Type B pancreatic cell (in vitro differentiated cells): Measurements from ENCODE around the gene BCKDK. TPM values are rescaled to one million over a fixed set of nuclear protein-coding genes. Genes with fewer than 3 reads are reported as not detected.
A peak's percentile ranks its signal among the peaks of the same experiment; 100 is the strongest.
"Not testable (repeated sequence)": the region's sequence is repeated elsewhere in the genome, so short reads cannot be mapped to it uniquely, and the experiment has no call there.

Experiments used
- DNase-seq: peaks from one replicate; pipeline ENCODE4 v3.0.0; 2021; ENCODE audit warnings: mixed read lengths; ENCODE audit not compliant: unreplicated experiment; ENCODE audit errors: extremely low spot score
- H3K27ac Mint-ChIP-seq: 2 replicates; pipeline ENCODE4 v1.8.0; 2021; ENCODE audit warnings: mild to moderate bottlenecking, mixed read lengths
- H3K27me3 Mint-ChIP-seq: 2 replicates; pipeline ENCODE4 v1.8.0; 2021; ENCODE audit warnings: mixed read lengths
- H3K36me3 Mint-ChIP-seq: 2 replicates; pipeline ENCODE4 v1.8.0; 2021; ENCODE audit warnings: mixed read lengths
- H3K4me1 Mint-ChIP-seq: one replicate; pipeline ENCODE4 v1.8.0; 2021; ENCODE audit warnings: mixed read lengths; ENCODE audit not compliant: unreplicated experiment
- H3K4me3 Mint-ChIP-seq: 2 replicates; pipeline ENCODE4 v1.8.0; 2021; ENCODE audit warnings: mild to moderate bottlenecking, mixed read lengths
- H3K9me3 Mint-ChIP-seq: 2 replicates; pipeline ENCODE4 v1.8.0; 2021; ENCODE audit warnings: mixed read lengths
- total RNA-seq: library from RNA; stranded (reverse); gene quantifications from 2 replicates; pipeline ENCODE4 v1.2.1, GENCODE V29; 2021; ENCODE audit warnings: low replicate concordance
- TF ChIP-seq, protein P1 (sequence below): fragments of 200-600 bp; sonication (generic); conservative IDR thresholded peaks from 2 replicates; pipeline ENCODE4 v1.5.0; 2021; ENCODE audit warnings: antibody characterized with exemption, mild to moderate bottlenecking

The BCKDK gene
- total RNA-seq, 1 donor from 2014 or later = 44.5 TPM

DNA sequence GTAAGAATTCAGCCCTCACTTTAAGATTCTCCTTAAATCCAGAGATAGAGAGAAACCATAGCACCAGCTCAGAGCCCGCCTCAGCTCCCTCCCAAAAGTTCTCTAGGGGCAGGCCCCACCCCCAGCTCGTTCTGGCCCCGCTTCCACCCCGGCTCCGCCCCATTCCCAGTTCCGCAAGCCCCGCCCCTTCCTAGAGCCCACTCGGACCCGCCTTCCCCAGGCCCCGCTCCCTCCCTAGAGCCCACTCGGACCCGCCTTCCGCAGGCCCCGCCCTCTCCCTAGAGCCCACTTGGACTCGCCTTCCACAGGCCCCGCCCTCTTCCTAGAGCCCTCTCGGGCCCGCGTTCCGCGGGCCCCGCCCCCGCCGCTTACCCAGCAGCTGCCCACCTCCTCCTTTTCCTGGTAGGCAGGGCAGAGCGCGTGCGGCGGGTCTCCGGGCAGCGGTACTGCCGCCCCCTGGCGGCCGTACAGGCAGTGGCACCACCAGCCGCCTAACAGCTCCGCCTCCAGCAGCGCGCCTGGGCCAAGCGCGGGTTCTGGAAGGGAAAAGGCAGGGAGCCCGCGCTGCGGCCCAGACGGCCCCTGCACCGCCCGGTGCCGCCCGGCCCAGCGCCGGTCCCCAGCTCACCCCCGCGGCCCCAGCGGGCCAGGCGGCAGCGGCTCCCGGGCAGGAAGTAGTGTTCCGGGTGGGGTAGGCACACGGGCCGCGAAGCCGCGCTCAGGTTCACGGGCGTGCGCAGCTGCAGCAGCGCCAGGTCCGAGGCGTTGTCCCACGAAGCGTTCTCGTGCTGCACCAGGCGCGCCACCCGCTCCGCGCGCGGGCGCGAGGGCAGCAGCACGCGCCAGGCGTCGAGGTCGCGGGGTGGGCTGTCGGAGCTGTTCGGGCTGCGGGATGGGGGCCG is 34.2 kb downstream of the BCKDK start:
- no peaks in the 10 kb centered on the region for H3K36me3 Mint-ChIP-seq
- H3K4me3 Mint-ChIP-seq = peak overlapping the region; percentile 86
- H3K9me3 Mint-ChIP-seq = no peaks in the 10 kb centered on the region
- TF ChIP-seq, protein P1, sequence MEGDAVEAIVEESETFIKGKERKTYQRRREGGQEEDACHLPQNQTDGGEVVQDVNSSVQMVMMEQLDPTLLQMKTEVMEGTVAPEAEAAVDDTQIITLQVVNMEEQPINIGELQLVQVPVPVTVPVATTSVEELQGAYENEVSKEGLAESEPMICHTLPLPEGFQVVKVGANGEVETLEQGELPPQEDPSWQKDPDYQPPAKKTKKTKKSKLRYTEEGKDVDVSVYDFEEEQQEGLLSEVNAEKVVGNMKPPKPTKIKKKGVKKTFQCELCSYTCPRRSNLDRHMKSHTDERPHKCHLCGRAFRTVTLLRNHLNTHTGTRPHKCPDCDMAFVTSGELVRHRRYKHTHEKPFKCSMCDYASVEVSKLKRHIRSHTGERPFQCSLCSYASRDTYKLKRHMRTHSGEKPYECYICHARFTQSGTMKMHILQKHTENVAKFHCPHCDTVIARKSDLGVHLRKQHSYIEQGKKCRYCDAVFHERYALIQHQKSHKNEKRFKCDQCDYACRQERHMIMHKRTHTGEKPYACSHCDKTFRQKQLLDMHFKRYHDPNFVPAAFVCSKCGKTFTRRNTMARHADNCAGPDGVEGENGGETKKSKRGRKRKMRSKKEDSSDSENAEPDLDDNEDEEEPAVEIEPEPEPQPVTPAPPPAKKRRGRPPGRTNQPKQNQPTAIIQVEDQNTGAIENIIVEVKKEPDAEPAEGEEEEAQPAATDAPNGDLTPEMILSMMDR = peak; percentile 99
- H3K27ac Mint-ChIP-seq = peak overlapping the region; percentile 92
- peak; percentile 99 for DNase-seq
- peaks cover 15% of the 10 kb centered on the region for H3K27me3 Mint-ChIP-seq
- H3K4me1 Mint-ChIP-seq = peaks cover 9% of the 10 kb centered on the region

DNA sequence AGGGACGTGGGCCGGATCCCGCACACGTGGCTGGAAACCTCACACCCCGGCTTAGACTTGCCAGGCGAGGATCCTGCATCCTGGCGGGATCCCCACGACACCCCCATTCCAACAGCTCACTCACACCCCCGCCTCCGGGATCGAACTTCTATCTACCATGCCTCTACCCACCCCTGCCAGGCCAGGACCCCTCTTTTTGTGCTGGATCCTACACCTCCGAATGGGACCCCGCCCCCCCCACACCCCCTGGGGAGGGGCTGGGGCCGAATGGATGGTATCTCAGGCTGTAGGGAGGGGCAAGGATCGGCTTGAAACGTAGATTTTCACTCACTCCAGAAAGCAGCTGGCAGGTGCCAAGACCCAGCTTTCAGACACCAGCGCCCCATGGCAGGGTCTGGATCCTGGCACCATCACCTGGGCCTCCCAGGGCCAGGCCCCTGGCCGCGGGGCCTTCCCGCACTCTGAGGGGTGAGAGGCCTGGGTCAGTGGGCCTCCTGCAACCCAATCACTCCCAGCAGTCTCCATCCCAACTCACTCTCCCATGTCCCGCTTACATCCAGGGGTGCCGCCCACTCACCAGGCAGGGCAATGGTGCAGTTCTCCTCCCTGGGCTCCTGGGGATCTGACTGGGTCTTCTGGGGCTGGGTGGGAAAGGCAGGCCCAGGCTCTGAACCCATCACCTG is 35.0 kb downstream of the BCKDK start:
- Mint-ChIP-seq H3K9me3 (no peaks in the 10 kb centered on the region), H3K4me3 (peak overlapping the region; percentile 70), H3K27me3 (peaks cover 22% of the 10 kb centered on the region), H3K36me3 (no peaks in the 10 kb centered on the region), H3K4me1 (peaks cover 9% of the 10 kb centered on the region), H3K27ac (no peak overlapping the region)
- DNase-seq = no peak
- TF ChIP-seq, protein P1 = no peak

DNA sequence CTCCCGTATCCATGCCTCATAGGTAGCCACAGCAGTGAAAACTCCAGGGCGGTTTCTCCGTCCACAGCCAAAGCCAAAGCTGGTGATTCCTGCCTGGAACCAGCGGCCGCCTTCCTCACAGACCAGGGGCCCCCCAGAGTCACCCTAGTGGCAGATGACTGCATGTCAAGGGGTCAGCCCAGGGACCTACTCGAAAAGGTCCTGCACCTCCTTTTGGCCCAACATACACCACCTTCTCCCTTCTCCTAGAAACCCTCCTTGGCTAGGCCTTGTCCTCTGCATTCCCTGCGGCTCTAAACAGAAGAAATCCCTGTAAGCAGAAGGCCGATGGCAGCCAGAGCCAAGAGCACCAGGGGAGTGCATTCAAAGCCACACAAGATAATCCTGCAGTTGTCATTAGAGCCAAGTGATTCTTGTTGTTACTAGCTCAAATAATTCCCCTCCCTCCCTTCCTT is 35.5 kb downstream of the BCKDK start:
- Mint-ChIP-seq H3K36me3 (no peaks in the 10 kb centered on the region), H3K9me3 (no peaks in the 10 kb centered on the region), H3K27me3 (peaks cover 25% of the 10 kb centered on the region), H3K4me1 (peaks cover 9% of the 10 kb centered on the region), H3K27ac (no peak overlapping the region), H3K4me3 (peak overlapping the region; percentile 70)
- no peak for DNase-seq
- TF ChIP-seq, protein P1 = no peak

DNA sequence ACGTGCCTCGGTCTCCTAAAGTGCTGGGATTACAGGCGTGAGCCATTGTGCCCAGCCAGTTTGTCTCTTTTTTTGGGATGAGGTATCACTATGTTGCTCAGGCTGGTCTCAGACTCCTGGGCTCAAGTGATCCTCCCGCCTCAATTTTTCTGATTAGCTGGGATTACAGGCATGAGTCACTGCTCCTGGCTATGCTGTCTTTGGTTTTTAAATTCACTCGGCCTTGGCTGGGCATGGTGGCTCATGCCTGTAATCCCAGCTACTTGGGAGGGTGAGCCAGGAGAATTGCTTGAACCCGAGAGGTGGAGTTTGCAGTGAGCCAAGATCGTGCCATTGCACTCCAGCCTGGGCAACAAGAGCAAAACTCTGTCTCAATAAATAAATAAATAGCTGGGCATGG is 36.2 kb downstream of the BCKDK start:
- H3K27ac Mint-ChIP-seq, H3K4me3 Mint-ChIP-seq, DNase-seq, H3K36me3 Mint-ChIP-seq, H3K9me3 Mint-ChIP-seq, H3K4me1 Mint-ChIP-seq: not testable (repeated sequence)
- H3K27me3 Mint-ChIP-seq = peaks cover 29% of the 10 kb centered on the region

DNA sequence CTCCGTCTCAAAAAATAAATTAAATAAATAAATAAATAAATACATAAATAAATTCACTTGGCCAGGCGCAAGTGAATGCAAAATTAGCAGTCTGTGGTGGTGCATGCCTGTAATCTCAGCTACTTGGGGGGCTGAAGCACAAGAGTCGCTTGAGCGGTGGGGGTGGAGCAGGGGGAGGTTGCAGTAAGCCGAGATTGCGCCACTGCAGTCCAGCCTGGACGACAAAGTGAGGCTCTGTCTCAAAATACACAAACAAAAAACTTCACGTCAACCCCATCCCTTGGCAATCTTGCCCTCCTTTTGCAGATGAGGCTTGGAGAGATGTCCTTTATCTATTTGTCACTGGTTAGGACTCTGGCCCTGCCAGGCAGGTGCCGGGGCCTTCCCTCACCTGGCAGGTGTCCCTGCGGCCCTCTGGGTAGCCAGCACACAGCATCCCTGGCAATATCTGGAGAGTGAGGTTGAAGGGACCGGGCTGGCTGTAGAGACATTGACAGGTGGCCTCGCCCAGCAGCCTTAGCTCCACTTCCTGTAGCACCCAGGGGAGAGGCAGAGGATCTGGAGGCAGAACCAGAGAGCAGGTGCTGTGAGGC is 37.3 kb downstream of the BCKDK start:
- Mint-ChIP-seq H3K9me3 (no peaks in the 10 kb centered on the region), H3K4me3 (no peak overlapping the region), H3K27ac (no peak overlapping the region), H3K4me1 (peaks cover 9% of the 10 kb centered on the region), H3K27me3 (peaks cover 37% of the 10 kb centered on the region), H3K36me3 (no peaks in the 10 kb centered on the region)
- TF ChIP-seq, protein P1 = no peak
- DNase-seq = no peak
